HG03521 (cell line): ENCODE data around the gene B4GALT1.

Experiments
- ATAC-seq: cut with Tn5 transposase; IDR thresholded peaks from one replicate; pipeline ENCODE4 v1.9.1; 2021; ENCODE audit warnings: mild to moderate bottlenecking, moderate library complexity; ENCODE audit not compliant: unreplicated experiment

B4GALT1 gene

GRCh38 chr9:33167084-33167971, at the start of gene B4GALT1:
Gene B4GALT1 (minus strand): TSS chr9:33167336. CDS start chr9:33167169, 167 bp downstream.
- peak; percentile 49 for ATAC-seq

- ATAC-seq, result no peak
Measured at GRCh38 chr9:33211695-33212393, 44.7 kb upstream of the B4GALT1 start.

- ATAC-seq, result no peak
Measured at GRCh38 chr9:33210006-33210715, 43.0 kb upstream of the B4GALT1 start.

- no peak for ATAC-seq
Measured at GRCh38 chr9:33209394-33209793, 42.3 kb upstream of the B4GALT1 start.

GRCh38 chr9:33202552-33203201, 35.5 kb upstream of the B4GALT1 start:
- peak; percentile 99 for ATAC-seq

- peak; percentile 32 for ATAC-seq
Measured at GRCh38 chr9:33202018-33202417, 34.9 kb upstream of the B4GALT1 start.

GRCh38 chr9:33198165-33198564, 31.0 kb upstream of the B4GALT1 start:
- no peak for ATAC-seq

- ATAC-seq, result no peak
Measured at GRCh38 chr9:33197279-33198152, 30.4 kb upstream of the B4GALT1 start.

GRCh38 chr9:33196736-33197135, 29.6 kb upstream of the B4GALT1 start:
- ATAC-seq, result no peak

GRCh38 chr9:33193818-33194217, 26.7 kb upstream of the B4GALT1 start:
- no peak for ATAC-seq

GRCh38 chr9:33192493-33193255, 25.5 kb upstream of the B4GALT1 start:
- ATAC-seq, result no peak

GRCh38 chr9:33190021-33190705, 23.0 kb upstream of the B4GALT1 start:
- no peak for ATAC-seq

- ATAC-seq, result no peak
Measured at GRCh38 chr9:33189331-33189791, 22.2 kb upstream of the B4GALT1 start.

- no peak for ATAC-seq
Measured at GRCh38 chr9:33188711-33189110, 21.6 kb upstream of the B4GALT1 start.

GRCh38 chr9:33187519-33188218, 20.5 kb upstream of the B4GALT1 start:
- ATAC-seq, result no peak

GRCh38 chr9:33186457-33187168, 19.5 kb upstream of the B4GALT1 start:
- no peak for ATAC-seq

- no peak for ATAC-seq
Measured at GRCh38 chr9:33185858-33186257, 18.7 kb upstream of the B4GALT1 start.
